SK-N-SH treated with all-trans-retinoic acid at 6 μM for 48 hours (cell line): ENCODE results near the gene ROCK2.

Experiments
- ARNTL ChIP-seq: fragments of 450-650 bp; formaldehyde crosslinking; IDR thresholded peaks from 2 replicates; pipeline ENCODE4 v1.5.0; 2020; ENCODE audit warnings: low read depth, mild to moderate bottlenecking, moderate library complexity, borderline replicate concordance
- ESRRG ChIP-seq: fragments of 250-450 bp; sonication (Bioruptor Pico); IDR thresholded peaks from 2 replicates; pipeline ENCODE4 v1.6.1; 2021; ENCODE audit warnings: mild to moderate bottlenecking
- ZFP3 ChIP-seq: fragments of 250-450 bp; sonication (Bioruptor Pico); IDR thresholded peaks from 2 replicates; pipeline ENCODE4 v1.5.0; 2020; ENCODE audit warnings: mild to moderate bottlenecking, moderate library complexity
- ZFP30 ChIP-seq: fragments of 450-650 bp; formaldehyde crosslinking; IDR thresholded peaks from 2 replicates; pipeline ENCODE4 v1.5.0; 2022; ENCODE audit warnings: mild to moderate bottlenecking, moderate library complexity
- TF ChIP-seq, protein P1 (sequence below): fragments of 250-450 bp; sonication (Bioruptor Pico); IDR thresholded peaks from 2 replicates; pipeline ENCODE4 v1.5.1; 2021; ENCODE audit warnings: mild to moderate bottlenecking, moderate library complexity

DNA sequence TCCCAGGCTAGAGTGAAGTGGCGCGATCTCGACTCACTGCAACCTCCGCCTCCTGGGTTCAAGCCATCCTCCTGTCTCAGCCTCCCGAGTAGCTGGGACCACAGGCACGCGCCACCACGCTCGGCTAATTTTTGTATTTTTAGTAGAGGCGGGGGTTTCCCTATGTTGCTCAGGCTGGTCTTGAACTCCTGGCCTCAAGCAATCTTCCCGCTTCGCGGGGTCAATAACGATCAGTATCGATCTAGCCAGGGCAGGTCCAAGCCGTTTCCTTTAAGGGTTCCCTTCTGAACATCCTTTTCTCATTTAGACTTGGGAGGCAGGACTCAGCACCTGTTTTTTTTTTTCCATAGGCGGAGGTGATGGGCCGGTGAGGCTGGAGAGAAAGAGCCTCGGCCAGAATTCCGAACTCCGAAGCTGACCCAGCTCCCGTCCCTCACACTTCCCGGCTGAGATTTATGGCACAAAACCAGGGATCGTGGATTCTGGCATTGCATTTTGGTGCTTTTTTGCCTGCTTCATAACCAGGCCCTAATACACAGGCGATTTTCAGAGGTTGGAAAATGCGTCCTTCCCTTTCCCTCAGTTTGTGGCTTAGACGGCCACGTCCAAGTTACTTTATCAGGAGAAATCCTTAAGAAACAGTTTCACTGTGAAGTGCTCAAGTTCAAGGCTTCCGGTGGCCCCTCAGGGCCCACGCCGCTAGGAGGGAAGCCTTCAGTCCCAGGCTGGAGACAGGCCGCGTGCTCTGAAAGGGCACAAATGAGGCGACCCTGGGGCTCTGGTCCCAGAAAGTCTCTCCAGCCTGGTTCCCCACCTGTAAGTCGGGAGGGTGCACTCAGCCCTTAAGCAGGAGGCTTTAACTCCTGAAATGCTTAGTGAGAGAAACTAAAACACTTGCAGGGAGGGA is 190.2 kb downstream of the ROCK2 start:
- TF ChIP-seq ZFP30 (CRISPR knock-in tag) (no peak), ESRRG (no peak), ARNTL (CRISPR knock-in tag) (no peak), ZFP3 (CRISPR knock-in tag) (peak; percentile 53; the same call in 1 of the 2 replicates)
- TF ChIP-seq, protein P1, sequence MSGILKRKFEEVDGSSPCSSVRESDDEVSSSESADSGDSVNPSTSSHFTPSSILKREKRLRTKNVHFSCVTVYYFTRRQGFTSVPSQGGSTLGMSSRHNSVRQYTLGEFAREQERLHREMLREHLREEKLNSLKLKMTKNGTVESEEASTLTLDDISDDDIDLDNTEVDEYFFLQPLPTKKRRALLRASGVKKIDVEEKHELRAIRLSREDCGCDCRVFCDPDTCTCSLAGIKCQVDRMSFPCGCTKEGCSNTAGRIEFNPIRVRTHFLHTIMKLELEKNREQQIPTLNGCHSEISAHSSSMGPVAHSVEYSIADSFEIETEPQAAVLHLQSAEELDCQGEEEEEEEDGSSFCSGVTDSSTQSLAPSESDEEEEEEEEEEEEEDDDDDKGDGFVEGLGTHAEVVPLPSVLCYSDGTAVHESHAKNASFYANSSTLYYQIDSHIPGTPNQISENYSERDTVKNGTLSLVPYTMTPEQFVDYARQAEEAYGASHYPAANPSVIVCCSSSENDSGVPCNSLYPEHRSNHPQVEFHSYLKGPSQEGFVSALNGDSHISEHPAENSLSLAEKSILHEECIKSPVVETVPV (CRISPR knock-in tag), result no peak
